Urinary bladder (tissue), 4 donors: Measurements from ENCODE around the gene MYCBPAP. TPM values are rescaled to one million over a fixed set of nuclear protein-coding genes. Genes with fewer than 3 reads are reported as not detected.

ENCODE experiments used
- DNase-seq: peaks from one replicate; pipeline ENCODE4 v3.0.0-alpha.2; 2015; ENCODE audit errors: extremely low spot score
- H3K27ac ChIP-seq: one replicate; pipeline ENCODE4 v1.5.1; 2013; ENCODE audit warnings: low read depth, mild to moderate bottlenecking, moderate library complexity
- H3K36me3 ChIP-seq: one replicate; pipeline ENCODE4 v1.6.1; 2013; ENCODE audit warnings: mild to moderate bottlenecking, moderate library complexity; ENCODE audit not compliant: insufficient read depth
- H3K4me1 ChIP-seq: one replicate; pipeline ENCODE4 v1.6.1; 2013; ENCODE audit warnings: mild to moderate bottlenecking, moderate library complexity; ENCODE audit not compliant: insufficient read depth
- H3K4me3 ChIP-seq: one replicate; pipeline ENCODE4 v1.5.1; 2013; ENCODE audit warnings: low read depth, low read length
- WGBS: extraction: QIAGEN DNeasy Blood & Tissue Kit; methylation state at CpG from one replicate; pipeline ENCODE4 v1.1.7; 2013; 5-methylcytosine and 5-hydroxymethylcytosine counted together
- polyA plus RNA-seq: library from polyadenylated mRNA; stranded (reverse); fragments of 200-250 nt; gene quantifications from one replicate; pipeline ENCODE4 v1.2.3, GENCODE V29; 2013
- total RNA-seq: library from RNA; depleted of rRNA; stranded (reverse); fragments of >200 nt; gene quantifications from one replicate; pipeline ENCODE4 v1.2.3, GENCODE V29; 2014
- donor health status: healthy with polysubstance abuse.
- donor health status: healthy.

The MYCBPAP gene
- total and polyA plus RNA-seq, 2 donors: 0.23 to 1.3 TPM

- Histone ChIP-seq H3K27ac (no peak overlapping the region), H3K36me3 (no peaks in the 10 kb centered on the region), H3K4me1 (no peaks in the 10 kb centered on the region), H3K4me3 (no peak overlapping the region)
- WGBS: 93% methylated on average over 8 of the region's 8 CpGs
- DNase-seq: no peak
Measured at GRCh38 chr17:50570032-50570431, 61.8 kb downstream of the MYCBPAP start.

- Histone ChIP-seq H3K27ac (no peak overlapping the region), H3K4me1 (no peaks in the 10 kb centered on the region), H3K36me3 (no peaks in the 10 kb centered on the region), H3K4me3 (no peak overlapping the region)
- WGBS: 87% methylated on average over 7 of the region's 7 CpGs
- no peak for DNase-seq
Measured at GRCh38 chr17:50570528-50570927, 62.3 kb downstream of the MYCBPAP start.

DNA sequence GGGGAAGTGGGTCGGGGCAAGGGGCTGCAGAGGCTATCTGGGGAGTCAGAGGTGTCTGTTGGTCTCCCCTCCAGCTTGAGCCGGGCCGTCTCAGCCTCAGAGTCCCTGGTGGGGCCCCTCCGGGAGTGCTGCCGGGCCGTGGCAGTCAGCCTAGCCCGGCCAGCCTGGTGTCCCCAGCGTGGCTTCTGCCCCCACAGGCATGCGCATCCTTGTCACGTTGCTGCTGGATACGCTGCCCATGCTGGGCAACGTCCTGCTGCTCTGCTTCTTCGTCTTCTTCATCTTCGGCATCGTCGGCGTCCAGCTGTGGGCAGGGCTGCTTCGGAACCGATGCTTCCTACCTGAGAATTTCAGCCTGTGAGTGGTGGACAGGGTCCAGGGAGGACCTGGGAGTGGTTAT is 63.4 kb downstream of the MYCBPAP start:
- H3K36me3 ChIP-seq: no peaks in the 10 kb centered on the region
- 89% methylated on average over 19 of the region's 19 CpGs for WGBS
- no peak overlapping the region for H3K4me3 ChIP-seq
- H3K27ac ChIP-seq: no peak overlapping the region
- DNase-seq: no peak
- no peaks in the 10 kb centered on the region for H3K4me1 ChIP-seq

- no peaks in the 10 kb centered on the region for H3K36me3 ChIP-seq
- 97% methylated on average over 20 of the region's 20 CpGs for WGBS
Measured at GRCh38 chr17:50572541-50572940, 64.3 kb downstream of the MYCBPAP start.

GRCh38 chr17:50573866-50574611 is 65.8 kb downstream of the MYCBPAP start:
- H3K4me1 ChIP-seq: no peaks in the 10 kb centered on the region

More at GRCh38 chr17:50572541-50572940, 64.3 kb downstream of the MYCBPAP start:
- Histone ChIP-seq H3K4me1 (no peaks in the 10 kb centered on the region), H3K27ac (no peak overlapping the region), H3K4me3 (no peak overlapping the region)
- no peak for DNase-seq

DNA sequence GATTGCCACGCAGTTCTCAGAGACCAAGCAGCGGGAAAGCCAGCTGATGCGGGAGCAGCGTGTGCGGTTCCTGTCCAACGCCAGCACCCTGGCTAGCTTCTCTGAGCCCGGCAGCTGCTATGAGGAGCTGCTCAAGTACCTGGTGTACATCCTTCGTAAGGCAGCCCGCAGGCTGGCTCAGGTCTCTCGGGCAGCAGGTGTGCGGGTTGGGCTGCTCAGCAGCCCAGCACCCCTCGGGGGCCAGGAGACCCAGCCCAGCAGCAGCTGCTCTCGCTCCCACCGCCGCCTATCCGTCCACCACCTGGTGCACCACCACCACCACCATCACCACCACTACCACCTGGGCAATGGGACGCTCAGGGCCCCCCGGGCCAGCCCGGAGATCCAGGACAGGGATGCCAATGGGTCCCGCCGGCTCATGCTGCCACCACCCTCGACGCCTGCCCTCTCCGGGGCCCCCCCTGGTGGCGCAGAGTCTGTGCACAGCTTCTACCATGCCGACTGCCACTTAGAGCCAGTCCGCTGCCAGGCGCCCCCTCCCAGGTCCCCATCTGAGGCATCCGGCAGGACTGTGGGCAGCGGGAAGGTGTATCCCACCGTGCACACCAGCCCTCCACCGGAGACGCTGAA is 67.5 kb downstream of the MYCBPAP start:
- 92% methylated on average over 33 of the region's 33 CpGs for WGBS
- Histone ChIP-seq H3K27ac (no peak overlapping the region), H3K36me3 (no peaks in the 10 kb centered on the region), H3K4me1 (no peaks in the 10 kb centered on the region), H3K4me3 (no peak overlapping the region)
- DNase-seq: no peak

More at GRCh38 chr17:50573866-50574611, 65.8 kb downstream of the MYCBPAP start:
- no peaks in the 10 kb centered on the region for H3K36me3 ChIP-seq
- H3K27ac ChIP-seq: no peak overlapping the region
- 91% methylated on average over 12 of the region's 12 CpGs for WGBS
- H3K4me3 ChIP-seq: no peak overlapping the region
- DNase-seq: no peak

DNA sequence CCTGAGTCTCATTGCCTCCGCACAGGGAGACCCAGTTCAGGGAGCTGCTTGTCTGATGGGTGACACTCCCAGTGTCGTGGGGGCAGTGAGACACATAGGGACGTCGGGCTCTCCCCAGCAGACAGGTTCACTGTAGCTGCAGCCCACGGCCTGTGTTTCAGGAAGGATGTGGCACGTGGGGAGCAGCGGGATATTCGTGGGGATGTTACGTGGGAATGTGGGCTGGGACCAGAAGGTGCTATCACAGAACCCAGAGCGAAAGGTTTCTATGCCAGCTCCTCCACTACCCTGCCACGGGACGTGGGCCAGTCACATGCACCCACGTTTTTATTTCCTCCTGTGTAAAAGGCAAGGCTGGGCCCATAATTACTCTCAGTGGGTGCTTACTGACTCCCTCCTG is 68.6 kb downstream of the MYCBPAP start:
- 85% methylated on average over 13 of the region's 13 CpGs for WGBS
- Histone ChIP-seq H3K4me3 (no peak overlapping the region), H3K4me1 (no peaks in the 10 kb centered on the region), H3K27ac (no peak overlapping the region), H3K36me3 (no peaks in the 10 kb centered on the region)
- DNase-seq: no peak

- H3K4me3 ChIP-seq: no peak overlapping the region
- no peak overlapping the region for H3K27ac ChIP-seq
- no peaks in the 10 kb centered on the region for H3K36me3 ChIP-seq
- H3K4me1 ChIP-seq: no peaks in the 10 kb centered on the region
- 94% methylated on average over 13 of the region's 13 CpGs for WGBS
- DNase-seq: no peak
Measured at GRCh38 chr17:50577451-50577954, 69.3 kb downstream of the MYCBPAP start.

DNA sequence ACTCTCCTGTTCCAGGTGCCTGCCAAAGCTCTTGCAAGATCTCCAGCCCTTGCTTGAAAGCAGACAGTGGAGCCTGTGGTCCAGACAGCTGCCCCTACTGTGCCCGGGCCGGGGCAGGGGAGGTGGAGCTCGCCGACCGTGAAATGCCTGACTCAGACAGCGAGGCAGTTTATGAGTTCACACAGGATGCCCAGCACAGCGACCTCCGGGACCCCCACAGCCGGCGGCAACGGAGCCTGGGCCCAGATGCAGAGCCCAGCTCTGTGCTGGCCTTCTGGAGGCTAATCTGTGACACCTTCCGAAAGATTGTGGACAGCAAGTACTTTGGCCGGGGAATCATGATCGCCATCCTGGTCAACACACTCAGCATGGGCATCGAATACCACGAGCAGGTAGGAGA is 69.9 kb downstream of the MYCBPAP start:
- H3K4me3 ChIP-seq: no peak overlapping the region
- no peak for DNase-seq
- WGBS: 83% methylated on average over 16 of the region's 16 CpGs
- no peak overlapping the region for H3K27ac ChIP-seq
- H3K4me1 ChIP-seq: no peaks in the 10 kb centered on the region
- no peaks in the 10 kb centered on the region for H3K36me3 ChIP-seq

DNA sequence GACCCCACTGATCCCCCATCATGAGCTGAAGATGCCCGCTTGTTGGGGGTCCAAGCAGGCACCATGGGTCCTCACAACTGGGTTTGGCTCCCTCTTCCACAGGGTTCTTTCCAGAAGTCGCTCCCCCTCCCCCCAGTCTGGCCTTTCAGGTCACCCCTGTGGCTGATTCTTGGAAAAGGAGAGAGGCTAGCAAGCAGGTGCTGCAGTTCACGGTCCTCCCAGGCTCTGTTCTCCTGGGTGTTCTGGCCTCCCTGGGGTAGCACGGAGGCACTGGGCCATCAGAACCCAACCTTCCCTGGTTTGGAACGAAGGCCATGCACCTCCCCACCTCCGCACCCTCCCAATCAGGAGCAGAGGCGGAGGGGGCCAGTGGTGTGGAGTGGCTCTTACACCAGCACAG is 71.2 kb downstream of the MYCBPAP start:
- Histone ChIP-seq H3K36me3 (no peaks in the 10 kb centered on the region), H3K27ac (no peak overlapping the region), H3K4me1 (no peaks in the 10 kb centered on the region), H3K4me3 (no peak overlapping the region)
- DNase-seq: no peak
- 93% methylated on average over 7 of the region's 7 CpGs for WGBS

- no peak overlapping the region for H3K4me3 ChIP-seq
- H3K36me3 ChIP-seq: no peaks in the 10 kb centered on the region
- H3K4me1 ChIP-seq: no peaks in the 10 kb centered on the region
- WGBS: 91% methylated on average over 9 of the region's 9 CpGs
- no peak overlapping the region for H3K27ac ChIP-seq
- DNase-seq: no peak
Measured at GRCh38 chr17:50580646-50581045, 72.4 kb downstream of the MYCBPAP start.

Other genes starting within 250 kb of the MYCBPAP start
- gene TMEM92, start 234.0 kb upstream of the MYCBPAP start, total RNA-seq: 1.0 TPM
- gene TMEM92, start 234.0 kb upstream of the MYCBPAP start, polyA plus RNA-seq: 2.5 TPM
- gene XYLT2, start 162.3 kb upstream of the MYCBPAP start, total RNA-seq: 17.6 TPM
- 27.8 TPM for gene XYLT2, start 162.3 kb upstream of the MYCBPAP start, polyA plus RNA-seq
- gene MRPL27, start 135.3 kb upstream of the MYCBPAP start, total RNA-seq: 38.6 TPM
- gene MRPL27, start 135.3 kb upstream of the MYCBPAP start, polyA plus RNA-seq: 99.6 TPM
- gene EME1, start 135.2 kb upstream of the MYCBPAP start, total RNA-seq: 2.7 TPM
- gene EME1, start 135.2 kb upstream of the MYCBPAP start, polyA plus RNA-seq: 0.29 TPM
- 62.5 TPM for gene LRRC59, start 110.9 kb upstream of the MYCBPAP start, total RNA-seq
- gene LRRC59, start 110.9 kb upstream of the MYCBPAP start, polyA plus RNA-seq: 48.3 TPM
- 23.2 TPM for gene ACSF2, start 82.2 kb upstream of the MYCBPAP start, total RNA-seq
- 32.6 TPM for gene ACSF2, start 82.2 kb upstream of the MYCBPAP start, polyA plus RNA-seq
- gene CHAD, start 39.6 kb upstream of the MYCBPAP start, total RNA-seq: 0.32 TPM
- not detected for gene CHAD, start 39.6 kb upstream of the MYCBPAP start, polyA plus RNA-seq
- gene RSAD1, start 29.6 kb upstream of the MYCBPAP start, total RNA-seq: 17.0 TPM
- 29.2 TPM for gene RSAD1, start 29.6 kb upstream of the MYCBPAP start, polyA plus RNA-seq
- 4.4 TPM for gene EPN3, start 24.3 kb downstream of the MYCBPAP start, total RNA-seq
- gene EPN3, start 24.3 kb downstream of the MYCBPAP start, polyA plus RNA-seq: 5.6 TPM
- gene SPATA20, start 38.7 kb downstream of the MYCBPAP start, total RNA-seq: 32.5 TPM
- 32.6 TPM for gene SPATA20, start 38.7 kb downstream of the MYCBPAP start, polyA plus RNA-seq
- 6.6 TPM for gene CACNA1G, start 52.3 kb downstream of the MYCBPAP start, total RNA-seq
- 0.15 TPM for gene CACNA1G, start 52.3 kb downstream of the MYCBPAP start, polyA plus RNA-seq
- 6.9 TPM for gene ABCC3, start 126.4 kb downstream of the MYCBPAP start, total RNA-seq
- gene ABCC3, start 126.4 kb downstream of the MYCBPAP start, polyA plus RNA-seq: 13.4 TPM
- 37.6 TPM for gene ANKRD40, start 199.5 kb downstream of the MYCBPAP start, total RNA-seq
- gene ANKRD40, start 199.5 kb downstream of the MYCBPAP start, polyA plus RNA-seq: 34.0 TPM
- 129 TPM for gene LUC7L3, start 211.2 kb downstream of the MYCBPAP start, total RNA-seq
- 69.7 TPM for gene LUC7L3, start 211.2 kb downstream of the MYCBPAP start, polyA plus RNA-seq